Lung (tissue), 12 donors: ENCODE measurements around the gene LNX2. TPM values are rescaled to one million over a fixed set of nuclear protein-coding genes. Genes with fewer than 3 reads are reported as not detected.

ENCODE experiments used
- ATAC-seq: fragments of 200-7000 bp; cut with Tn5 transposase; one replicate; pipeline ENCODE4 v1.9.1; 2020; ENCODE audit warnings: moderate number of reproducible peaks; ENCODE audit not compliant: insufficient read depth, low FRiP score
- DNase-seq, 3 donors: peaks; one replicate each; pipeline ENCODE4 v3.0.0-alpha.2; 2013 to 2017
- H3K27ac ChIP-seq, 2 donors: one replicate each; pipeline ENCODE4 v1.5.1; 2013; ENCODE audit warnings: mild to moderate bottlenecking in 2 of 2, moderate library complexity in 2 of 2, control low read depth in 1 of 2, inconsistent platforms in 1 of 2, low read depth in 1 of 2, low read length in 1 of 2
- H3K27me3 ChIP-seq, 3 donors: one replicate each; pipeline ENCODE4 v1.5.1; 2013; ENCODE audit warnings: low read length in 2 of 3; ENCODE audit not compliant: control insufficient read depth in 3 of 3, insufficient read depth in 3 of 3
- H3K36me3 ChIP-seq, 4 donors: one replicate each; pipeline ENCODE4 v1.5.1; 2013; ENCODE audit warnings: low read length in 4 of 4, mild to moderate bottlenecking in 1 of 4, moderate library complexity in 1 of 4; ENCODE audit not compliant: control insufficient read depth in 4 of 4, insufficient read depth in 4 of 4
- H3K4me1 ChIP-seq, 5 donors: one replicate each; pipeline ENCODE4 v1.5.1; 2013; ENCODE audit warnings: low read length in 5 of 5, mild to moderate bottlenecking in 2 of 5, moderate library complexity in 1 of 5; ENCODE audit not compliant: control insufficient read depth in 5 of 5, insufficient read depth in 5 of 5
- H3K4me3 ChIP-seq: one replicate; pipeline ENCODE4 v1.5.1; 2013; ENCODE audit warnings: mild to moderate bottlenecking, control low read depth, moderate library complexity
- H3K9ac ChIP-seq, 2 donors: one replicate each; pipeline ENCODE4 v1.5.1; 2013; ENCODE audit warnings: low read length in 2 of 2, control low read depth in 1 of 2; ENCODE audit not compliant: insufficient read depth in 1 of 2
- H3K9me3 ChIP-seq, 4 donors: one replicate each; pipeline ENCODE4 v1.5.1; 2013; ENCODE audit warnings: low read length in 3 of 4, mild to moderate bottlenecking in 1 of 4, moderate library complexity in 1 of 4; ENCODE audit not compliant: control insufficient read depth in 4 of 4, insufficient read depth in 3 of 4
- CTCF ChIP-seq: IDR thresholded peaks from 2 replicates; pipeline ENCODE4 v1.5.1; 2012; ENCODE audit warnings: mild to moderate bottlenecking; ENCODE audit errors: control extremely low read depth, extremely low read depth
- WGBS, 2 donors: extraction: QIAGEN DNeasy Blood & Tissue Kit; methylation state at CpG; one replicate each; pipeline ENCODE4 v1.1.7; 2013; 5-methylcytosine and 5-hydroxymethylcytosine counted together
- polyA plus RNA-seq, 2 donors: library from polyadenylated mRNA; stranded (reverse); fragments of 200-250 nt; gene quantifications; one replicate each; pipeline ENCODE4 v1.2.1, GENCODE V29; 2013
- total RNA-seq, 2 donors: library from RNA; depleted of rRNA in 1 of 2; stranded (reverse); fragments of >200 nt in 1 of 2; gene quantifications; one replicate each; pipeline ENCODE4 v1.2.1, GENCODE V29; 2014 to 2021
- donor health status: control.
- donor health status: control.
- donor health status: Bipolar disorder and iron deficiency.
- donor health status: healthy.
- donor health status: DM: yes; HTN: yes; CAD: no.

LNX2 gene
- total and polyA plus RNA-seq, 4 donors, result 12.6 to 49.2 (median 22.3) TPM

- 79 to 86% methylated on average over 2 of the region's 2 CpGs for WGBS, 2 donors
- Histone ChIP-seq H3K27me3 (no peaks in the 10 kb centered on the region), H3K36me3 (no peaks in the 10 kb centered on the region), H3K4me3 (no peak overlapping the region), H3K27ac (no peak overlapping the region), H3K9ac (no peak overlapping the region), H3K4me1 (peaks cover 0 to 22% (median 0%) of the 10 kb centered on the region in 5 donors), H3K9me3 (no peaks in the 10 kb centered on the region)
- ATAC-seq, result no peak
- DNase-seq, result no peak
- no peak for TF ChIP-seq CTCF
Measured at GRCh38 chr13:27601803-27602202, 18.5 kb downstream of the LNX2 start.

GRCh38 chr13:27601208-27601607 is 19.1 kb downstream of the LNX2 start:
- Histone ChIP-seq H3K27me3 (no peaks in the 10 kb centered on the region), H3K4me3 (no peak overlapping the region), H3K4me1 (peaks cover 0 to 21% (median 0%) of the 10 kb centered on the region in 5 donors), H3K9me3 (no peaks in the 10 kb centered on the region), H3K27ac (no peak overlapping the region), H3K36me3 (no peaks in the 10 kb centered on the region), H3K9ac (no peak overlapping the region)
- ATAC-seq, result no peak
- DNase-seq, result no peak
- no peak for TF ChIP-seq CTCF
- WGBS, 2 donors, result 74 to 81% methylated on average over 2 of the region's 2 CpGs

GRCh38 chr13:27600711-27601110 is 19.6 kb downstream of the LNX2 start:
- TF ChIP-seq CTCF, result no peak
- H3K9ac ChIP-seq, result no peak overlapping the region
- no peaks in the 10 kb centered on the region for H3K9me3 ChIP-seq
- peak overlapping the region in 1 of 2 donors; percentile 33 for H3K27ac ChIP-seq
- no peaks in the 10 kb centered on the region for H3K36me3 ChIP-seq
- H3K4me3 ChIP-seq, result no peak overlapping the region
- ATAC-seq, result no peak
- H3K4me1 ChIP-seq, result peaks cover 0 to 21% (median 0%) of the 10 kb centered on the region in 5 donors
- no peak for DNase-seq
- 97% methylated on average over 1 of the region's 1 CpG for WGBS, 2 donors
- no peaks in the 10 kb centered on the region for H3K27me3 ChIP-seq
